NCI-H1436 treated with DMSO at 0.1 percent for 48 hours (cell line): Measurements from ENCODE around the gene GSE1.

Source experiments
- DNase-seq: peaks from one replicate; lab custom pipeline; 2025; lab: John Stamatoyannopoulos, UW

GSE1 gene

GRCh38 chr16:85574672-85575475, 38.2 kb upstream of the GSE1 start:
- no peak for DNase-seq

- no peak for DNase-seq
These were observed 37.2 kb upstream of the GSE1 start for GRCh38 chr16:85575920-85576319.

- no peak for DNase-seq
These were observed 36.2 kb upstream of the GSE1 start for GRCh38 chr16:85576944-85577343.

GRCh38 chr16:85577899-85578598, 35.1 kb upstream of the GSE1 start:
- DNase-seq = no peak

GRCh38 chr16:85578599-85578948, 34.5 kb upstream of the GSE1 start:
- no peak for DNase-seq

GRCh38 chr16:85579191-85579590, 33.9 kb upstream of the GSE1 start:
- no peak for DNase-seq

GRCh38 chr16:85579923-85580580, 33.1 kb upstream of the GSE1 start:
- DNase-seq = no peak

GRCh38 chr16:85580684-85581083, 32.4 kb upstream of the GSE1 start:
- DNase-seq = no peak

- DNase-seq = no peak
These were observed 30.7 kb upstream of the GSE1 start for GRCh38 chr16:85582229-85582991.

GRCh38 chr16:85583491-85584181, 29.5 kb upstream of the GSE1 start:
- DNase-seq = no peak

GRCh38 chr16:85584267-85584666, 28.9 kb upstream of the GSE1 start:
- DNase-seq = no peak

- no peak for DNase-seq
These were observed 28.3 kb upstream of the GSE1 start for GRCh38 chr16:85584819-85585282.

GRCh38 chr16:85585711-85586110, 27.4 kb upstream of the GSE1 start:
- no peak for DNase-seq

GRCh38 chr16:85586380-85587104, 26.6 kb upstream of the GSE1 start:
- DNase-seq = no peak

GRCh38 chr16:85587762-85588556, 25.2 kb upstream of the GSE1 start:
- no peak for DNase-seq

GRCh38 chr16:85588562-85589503, 24.3 kb upstream of the GSE1 start:
- DNase-seq = no peak

- DNase-seq = no peak
These were observed 23.2 kb upstream of the GSE1 start for GRCh38 chr16:85589688-85590505.

- DNase-seq = no peak
These were observed 22.7 kb upstream of the GSE1 start for GRCh38 chr16:85590506-85590832.
